DMS79 (cell line): Measurements from ENCODE around the gene GPR84.

ENCODE experiments used
- DNase-seq: peaks from one replicate; lab custom pipeline; 2025; lab: John Stamatoyannopoulos, UW

Gene GPR84

GRCh38 chr12:54364413-54364812 is at the start of gene GPR84:
GPR84 (minus strand) TSS chr12:54364486; CDS start chr12:54363851, 635 bp downstream.
- DNase-seq, result no peak

DNA sequence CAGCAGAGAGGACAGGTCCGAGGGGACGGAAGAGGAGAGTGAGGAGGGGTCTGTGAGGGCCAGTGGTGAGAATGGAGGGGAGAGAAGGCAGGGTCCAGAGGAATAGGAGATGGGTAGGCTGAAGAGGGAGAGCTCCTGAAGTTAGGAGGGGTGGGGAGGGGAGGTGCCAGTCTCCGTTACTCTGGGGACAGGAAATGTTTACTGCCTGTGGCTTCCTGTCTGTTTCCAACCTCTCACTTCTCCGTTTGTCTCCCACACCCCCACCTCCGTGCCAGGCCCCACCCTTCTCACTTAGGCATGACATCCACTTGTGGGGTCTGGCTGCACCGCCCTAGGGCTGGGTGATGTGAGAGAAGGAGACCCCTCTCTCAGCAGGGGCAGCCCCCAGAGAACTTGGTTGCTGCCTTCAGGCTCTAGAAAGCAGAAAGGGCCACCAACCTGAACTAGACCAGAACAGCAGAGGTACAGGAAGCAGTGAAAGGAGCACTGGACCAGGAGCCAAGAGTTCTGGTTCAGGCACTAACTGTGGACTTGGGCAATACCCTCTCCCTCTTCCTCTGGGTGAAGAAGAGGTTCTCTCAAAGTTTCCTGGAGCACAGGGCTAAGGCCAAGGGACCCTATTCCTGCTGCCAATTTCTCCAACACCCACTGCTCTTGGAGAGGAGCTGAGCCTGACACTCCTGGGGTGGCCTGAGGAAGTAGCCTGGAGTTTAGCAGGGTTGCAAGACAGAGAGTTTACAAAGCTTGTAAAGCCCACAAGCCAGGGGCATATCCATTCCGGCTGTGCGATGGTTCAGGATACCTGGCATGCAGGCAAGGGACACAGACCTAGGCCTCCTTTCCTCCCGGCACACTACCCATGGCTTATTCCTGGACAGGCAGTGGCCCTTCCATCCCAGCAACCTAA is 49.3 kb upstream of the GPR84 start:
- DNase-seq, result no peak

GRCh38 chr12:54412786-54413185 is 48.5 kb upstream of the GPR84 start:
- DNase-seq, result no peak

DNA sequence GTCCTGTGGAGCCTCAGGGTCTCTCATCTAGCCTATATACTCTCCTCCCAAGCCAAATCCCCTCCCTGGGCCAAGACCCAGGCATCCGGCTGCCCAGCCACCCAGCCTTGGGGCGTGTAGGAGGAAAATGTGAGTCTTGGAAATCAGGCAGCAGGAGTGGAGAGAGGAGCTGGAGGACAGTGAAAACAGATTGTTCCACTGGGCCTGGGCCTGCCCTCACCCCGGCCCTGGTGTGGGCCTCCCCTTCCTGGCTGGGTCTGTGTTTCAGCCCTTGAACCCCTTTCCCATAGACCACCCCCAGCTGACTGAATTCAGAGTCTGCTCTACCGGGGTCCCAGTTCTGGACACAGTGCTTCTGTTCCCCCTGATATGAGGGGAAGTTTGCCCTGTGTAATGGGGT is 48.1 kb upstream of the GPR84 start:
- no peak for DNase-seq

DNA sequence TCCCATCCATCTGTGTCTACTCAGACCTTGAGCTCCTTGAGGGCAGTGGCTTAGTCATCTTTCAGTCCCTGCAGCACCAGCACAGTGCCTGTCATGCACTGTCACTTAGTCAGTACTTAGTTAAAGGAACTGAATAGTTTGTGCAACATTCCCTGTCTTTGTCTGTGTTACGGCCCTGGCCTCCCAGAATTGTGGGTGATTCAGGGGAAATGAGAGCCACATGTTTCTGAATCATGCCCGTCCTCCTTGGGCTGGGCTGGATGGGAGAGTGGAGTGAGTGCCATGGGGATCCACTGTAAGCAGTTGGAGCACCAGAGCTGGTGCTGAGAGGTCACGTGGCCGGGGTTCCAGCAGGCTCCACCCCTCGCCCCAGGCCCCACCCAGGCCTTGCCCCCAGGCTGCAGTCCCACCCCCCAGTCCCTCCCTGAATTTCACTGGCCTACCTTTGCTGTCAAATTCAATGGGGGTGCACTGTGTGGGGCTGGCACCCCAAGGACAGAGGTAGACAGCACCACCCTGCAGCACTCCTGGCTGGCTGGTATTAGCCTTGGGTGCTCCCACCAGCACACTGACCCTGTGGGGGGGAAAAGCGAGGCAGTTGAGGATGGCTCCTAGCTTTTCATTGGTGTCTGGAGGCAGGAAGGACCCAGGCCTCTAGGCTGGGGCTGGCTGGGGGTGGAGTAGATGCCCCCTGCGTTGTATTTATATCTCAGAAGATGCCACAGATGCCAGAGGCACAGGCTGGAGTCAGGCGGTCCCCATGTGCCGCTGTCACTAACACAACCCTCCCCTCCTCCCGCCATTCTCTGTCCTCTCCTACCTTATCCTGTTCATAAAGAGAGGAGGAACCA is 47.3 kb upstream of the GPR84 start:
- no peak for DNase-seq

- DNase-seq, result no peak
Measured at GRCh38 chr12:54409267-54409666, 45.0 kb upstream of the GPR84 start.

DNA sequence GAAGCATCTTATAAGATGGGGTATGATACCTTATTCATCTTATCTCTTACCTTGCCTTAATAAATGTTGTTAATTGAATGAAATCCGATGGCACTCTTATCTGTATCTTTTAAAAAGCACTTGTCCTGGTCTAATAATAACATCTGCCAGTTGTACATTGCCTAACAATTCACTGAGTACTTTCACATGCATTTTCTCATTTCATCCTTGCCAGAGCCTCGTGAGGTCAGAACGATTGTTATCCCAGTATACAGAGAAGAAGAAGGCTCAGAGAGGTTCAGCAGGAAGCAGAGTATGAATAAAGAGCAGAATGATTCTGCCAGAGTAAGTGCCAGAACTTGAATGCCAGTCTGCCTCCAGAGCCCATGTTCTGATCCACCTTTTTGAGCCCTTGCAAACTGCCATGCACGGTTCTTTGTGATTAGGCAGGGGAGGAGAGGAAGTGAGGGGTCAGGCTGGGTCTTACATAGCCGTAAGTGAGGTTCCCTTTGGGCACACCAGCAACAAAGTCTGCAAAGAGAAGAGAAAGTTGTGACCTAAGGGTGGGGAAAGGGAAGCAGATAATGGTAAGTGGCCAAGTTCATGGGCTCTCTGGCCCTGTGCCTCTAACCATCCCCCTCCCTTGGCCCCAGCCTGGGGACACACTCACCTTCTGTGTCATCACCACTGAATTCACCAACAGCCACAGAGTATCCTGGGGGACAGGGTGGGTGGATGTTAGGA is 43.1 kb upstream of the GPR84 start:
- no peak for DNase-seq

DNA sequence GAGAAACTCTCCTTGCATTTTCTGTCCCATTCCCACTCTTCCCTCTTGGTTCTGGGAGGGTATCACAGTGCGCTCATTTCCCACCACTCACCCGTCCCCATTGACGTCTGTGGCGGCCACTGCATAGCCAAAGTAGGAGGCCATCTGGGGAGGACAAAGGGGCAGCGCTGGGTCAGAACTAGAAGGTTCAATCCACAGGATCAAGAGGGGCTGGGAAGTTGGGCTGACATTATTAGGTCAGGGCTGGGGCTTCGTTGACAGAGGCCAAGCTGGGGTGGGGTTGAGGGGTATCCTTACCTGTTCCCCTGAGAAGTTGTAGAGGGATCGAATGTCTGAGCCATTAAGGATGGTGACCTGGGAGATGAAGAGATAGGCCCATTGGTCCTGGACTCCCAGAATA is 41.3 kb upstream of the GPR84 start:
- no peak for DNase-seq

- no peak for DNase-seq
Measured at GRCh38 chr12:54405106-54405505, 40.8 kb upstream of the GPR84 start.

GRCh38 chr12:54404061-54405004 is 40.0 kb upstream of the GPR84 start:
- no peak for DNase-seq

DNA sequence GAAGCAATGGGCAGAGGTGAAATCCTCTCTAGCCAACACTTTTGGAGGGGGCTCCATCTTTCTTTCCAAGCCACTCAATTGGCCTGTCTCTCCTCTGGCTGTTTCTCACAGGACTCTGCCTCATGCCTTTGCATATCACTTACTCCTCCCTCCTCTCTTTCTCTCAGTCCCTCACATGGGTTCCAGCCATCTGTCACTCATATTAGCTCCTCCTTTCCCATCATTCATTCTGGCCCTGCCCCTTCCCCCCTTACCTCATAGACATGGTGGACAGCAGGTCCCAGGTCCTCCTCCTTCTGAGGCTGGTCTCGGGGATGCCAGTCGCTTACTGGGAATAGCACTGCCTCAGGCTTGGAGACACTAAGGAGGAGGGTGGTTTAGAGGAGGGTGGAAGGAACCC is 36.8 kb upstream of the GPR84 start:
- DNase-seq, result no peak

- no peak for DNase-seq
Measured at GRCh38 chr12:54398995-54399793, 34.9 kb upstream of the GPR84 start.

DNA sequence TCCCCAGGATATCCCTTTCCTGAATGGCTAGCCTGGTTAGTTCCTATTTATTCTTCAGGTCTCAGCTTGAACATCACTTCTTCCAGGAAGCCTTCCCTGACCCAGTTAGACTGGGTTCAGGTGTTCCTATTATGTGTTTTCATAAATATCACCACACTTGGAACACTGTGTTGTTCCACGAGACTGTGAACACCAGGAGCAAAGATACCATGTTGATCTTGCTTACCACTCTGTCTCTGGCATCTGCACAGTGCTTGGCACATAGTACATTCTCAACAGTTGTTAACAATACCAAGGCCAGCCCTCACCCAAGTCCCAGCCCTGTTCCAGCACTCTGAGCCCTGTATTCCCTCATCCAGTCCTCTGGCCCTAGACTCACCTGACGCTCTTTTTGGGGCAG is 33.9 kb upstream of the GPR84 start:
- DNase-seq, result no peak

DNA sequence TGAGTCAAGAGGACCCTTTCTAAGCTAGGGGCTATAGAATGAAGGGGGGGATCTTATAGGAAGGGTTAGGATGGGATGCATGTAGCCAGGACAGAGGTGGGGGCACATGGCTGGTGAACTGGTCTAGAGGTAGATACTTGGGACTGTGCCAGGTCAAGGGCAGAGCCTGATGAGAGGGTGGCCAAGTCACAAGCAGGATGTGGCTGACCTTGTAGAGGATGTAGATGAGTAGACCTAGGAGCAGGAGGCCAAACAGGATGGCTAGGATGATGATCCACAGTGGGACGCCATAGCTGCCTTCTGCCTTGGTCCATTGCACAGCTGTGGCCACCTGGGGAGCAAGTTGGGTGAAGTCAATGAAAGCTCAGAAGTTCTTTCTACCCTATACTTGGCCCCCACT is 32.9 kb upstream of the GPR84 start:
- no peak for DNase-seq

DNA sequence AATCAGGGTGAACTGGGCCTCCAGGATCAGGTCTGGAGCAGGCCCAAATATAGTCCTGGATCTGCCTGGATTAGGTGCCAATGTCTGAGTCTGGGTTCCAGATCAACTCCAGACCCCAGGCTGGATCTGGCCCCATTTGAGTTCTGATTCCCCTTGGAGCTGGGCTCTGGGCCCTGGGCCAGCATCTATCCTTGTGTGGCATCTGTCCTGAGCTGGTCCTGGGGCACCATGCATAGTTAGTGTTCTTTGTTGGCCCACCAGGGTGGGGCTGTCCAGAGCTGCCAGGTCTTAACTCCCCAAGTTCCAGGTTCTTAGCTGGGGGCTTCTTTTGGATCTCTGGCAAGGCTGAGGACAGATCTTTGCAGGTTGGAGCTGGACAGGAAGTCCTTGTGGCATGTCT is 31.3 kb upstream of the GPR84 start:
- no peak for DNase-seq

DNA sequence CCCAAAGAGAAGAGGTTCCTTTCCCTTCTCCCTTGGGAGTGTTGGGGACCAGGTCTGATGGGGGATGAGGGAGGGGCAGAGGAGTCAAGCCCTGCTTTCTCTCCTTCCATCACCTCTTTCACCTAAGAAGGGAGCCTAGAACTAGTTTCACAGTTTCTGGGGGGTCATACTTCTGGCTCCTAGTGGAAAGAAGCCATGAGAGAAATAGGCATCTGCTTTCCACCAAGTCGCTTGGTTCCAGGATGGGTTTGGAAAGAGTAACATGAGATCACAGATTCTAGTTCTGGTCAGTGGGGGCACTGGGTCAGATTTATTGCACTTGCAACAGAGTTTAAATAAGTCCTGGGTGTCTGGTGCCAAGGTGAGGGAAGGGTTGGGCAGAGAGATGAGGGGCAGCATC is 30.7 kb upstream of the GPR84 start:
- no peak for DNase-seq

GRCh38 chr12:54394281-54394719 is 30.0 kb upstream of the GPR84 start:
- no peak for DNase-seq

GRCh38 chr12:54393743-54394142 is 29.5 kb upstream of the GPR84 start:
- DNase-seq, result no peak

DNA sequence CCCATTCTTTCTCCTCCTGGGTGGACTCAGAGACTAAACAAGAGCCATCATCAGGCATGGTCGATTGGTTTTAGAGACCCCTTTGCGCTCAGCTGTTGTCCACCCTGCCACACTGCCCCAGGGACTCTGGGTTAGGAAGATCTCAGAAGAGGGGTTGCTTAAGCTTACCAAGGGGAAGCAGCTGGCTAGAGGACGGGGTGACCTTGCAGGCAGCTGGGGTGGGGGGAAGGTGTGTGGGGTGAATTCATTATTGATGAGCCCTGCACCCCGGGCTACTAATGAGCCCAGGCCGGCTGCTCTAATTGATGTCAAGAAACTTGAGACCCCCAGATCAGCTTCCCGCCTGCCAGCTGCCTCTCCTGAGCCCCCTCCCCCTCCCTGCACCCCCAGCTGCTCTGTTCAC is 28.9 kb upstream of the GPR84 start:
- DNase-seq, result no peak

GRCh38 chr12:54392485-54393206 is 28.4 kb upstream of the GPR84 start:
- DNase-seq, result no peak
